Astrocyte (in vitro differentiated cells and primary cell): ENCODE data around the gene ATRIP.

Experiments used
- EZH2 ChIP-seq: IDR thresholded peaks from 2 replicates; pipeline ENCODE4 v1.6.1; 2012; ENCODE audit warnings: mild to moderate bottlenecking, low read length, inconsistent platforms; ENCODE audit not compliant: insufficient read depth
- TF ChIP-seq, protein P1 (sequence below): IDR thresholded peaks from 2 replicates; pipeline ENCODE4 v1.5.1; 2011; ENCODE audit warnings: low read depth, mild to moderate bottlenecking, inconsistent platforms, low read length, moderate library complexity; ENCODE audit not compliant: insufficient read depth

DNA sequence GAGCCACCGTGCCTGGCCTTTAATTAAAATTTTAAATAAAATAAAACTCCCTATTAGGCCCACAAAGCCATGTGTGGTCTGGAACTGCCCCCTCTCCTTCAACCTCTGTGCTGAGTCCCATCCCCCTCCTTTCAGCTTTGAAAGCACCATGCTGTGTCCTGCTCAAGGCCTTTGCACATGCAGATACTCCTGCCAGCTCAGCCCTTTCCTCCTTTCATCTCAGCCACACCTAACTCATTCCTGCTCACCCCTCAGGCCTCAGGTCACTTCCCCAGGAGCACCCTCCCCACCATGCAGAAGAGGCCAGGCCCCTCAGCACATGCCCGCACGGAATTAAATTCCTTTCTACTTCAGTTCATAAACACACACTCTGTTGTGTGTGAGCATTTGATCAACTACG, 28.1 kb downstream of the ATRIP start:
- TF ChIP-seq, protein P1, sequence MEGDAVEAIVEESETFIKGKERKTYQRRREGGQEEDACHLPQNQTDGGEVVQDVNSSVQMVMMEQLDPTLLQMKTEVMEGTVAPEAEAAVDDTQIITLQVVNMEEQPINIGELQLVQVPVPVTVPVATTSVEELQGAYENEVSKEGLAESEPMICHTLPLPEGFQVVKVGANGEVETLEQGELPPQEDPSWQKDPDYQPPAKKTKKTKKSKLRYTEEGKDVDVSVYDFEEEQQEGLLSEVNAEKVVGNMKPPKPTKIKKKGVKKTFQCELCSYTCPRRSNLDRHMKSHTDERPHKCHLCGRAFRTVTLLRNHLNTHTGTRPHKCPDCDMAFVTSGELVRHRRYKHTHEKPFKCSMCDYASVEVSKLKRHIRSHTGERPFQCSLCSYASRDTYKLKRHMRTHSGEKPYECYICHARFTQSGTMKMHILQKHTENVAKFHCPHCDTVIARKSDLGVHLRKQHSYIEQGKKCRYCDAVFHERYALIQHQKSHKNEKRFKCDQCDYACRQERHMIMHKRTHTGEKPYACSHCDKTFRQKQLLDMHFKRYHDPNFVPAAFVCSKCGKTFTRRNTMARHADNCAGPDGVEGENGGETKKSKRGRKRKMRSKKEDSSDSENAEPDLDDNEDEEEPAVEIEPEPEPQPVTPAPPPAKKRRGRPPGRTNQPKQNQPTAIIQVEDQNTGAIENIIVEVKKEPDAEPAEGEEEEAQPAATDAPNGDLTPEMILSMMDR, result no peak
- TF ChIP-seq EZH2, result no peak
